GM10248 (cell line): Measurements from ENCODE around the gene GATA6.

Source experiments
- CTCF ChIA-PET: fragments of 300-600 bp; sonication (Branson Sonifier 250); formaldehyde crosslinking; extraction: SDS; loops from one replicate; lab custom pipeline; 2021; ENCODE audit warnings: antibody characterized with exemption; lab: Yijun Ruan, JAX
- POLR2A ChIA-PET: fragments of 350-650 bp; sonication (Branson Sonifier 250); formaldehyde crosslinking; extraction: SDS; loops from one replicate; lab custom pipeline; 2020; ENCODE audit warnings: antibody characterized with exemption; lab: Yijun Ruan, JAX
- DNase-seq: peaks from one replicate; pipeline ENCODE4 v3.0.0; 2012; ENCODE audit errors: extremely low spot score
- TF ChIP-seq, protein P1 (sequence below): IDR thresholded peaks from 2 replicates; pipeline ENCODE4 v1.5.1; 2012; ENCODE audit warnings: mild to moderate bottlenecking, low read depth; ENCODE audit errors: extremely low read depth, missing control alignments, control extremely low read depth

The GATA6 gene

DNA sequence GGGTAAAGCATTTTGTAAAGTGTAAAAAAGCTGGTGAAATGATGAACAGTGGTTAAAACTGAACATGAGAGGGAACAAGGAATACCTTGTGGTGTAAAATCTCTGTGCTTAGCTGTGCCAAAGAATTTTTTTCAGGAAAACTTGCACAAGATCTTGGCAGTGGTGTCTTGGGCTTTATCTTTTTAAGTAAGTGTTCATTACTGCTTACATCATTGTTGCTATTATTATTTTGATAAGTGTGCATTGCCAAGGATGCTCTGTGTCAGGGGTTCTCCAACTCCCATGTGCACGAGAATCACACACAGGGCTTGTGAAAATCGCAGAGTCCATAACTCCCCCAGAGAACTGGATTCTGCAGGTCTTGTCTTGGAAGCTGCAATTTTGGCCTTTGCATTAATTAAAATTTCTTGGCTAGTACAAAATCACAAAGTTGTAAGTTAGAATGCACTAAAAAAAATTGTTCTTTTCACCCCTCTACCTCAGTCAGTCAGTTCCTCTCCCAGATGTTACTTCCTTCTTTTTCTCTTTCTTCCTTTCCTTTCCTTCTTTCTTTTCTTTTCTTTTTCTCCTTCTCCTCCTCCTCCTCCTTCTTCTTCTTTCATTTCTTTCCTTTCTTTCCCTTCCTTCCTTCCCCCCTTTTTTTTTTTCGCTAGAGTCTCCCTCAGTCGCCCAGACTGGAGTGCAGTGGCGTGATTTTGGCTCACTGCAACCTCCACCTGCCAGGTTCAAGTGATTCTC, 37.8 kb downstream of the GATA6 start:
- ChIA-PET CTCF (no interaction called here), POLR2A (no interaction called here)
- TF ChIP-seq, protein P1, sequence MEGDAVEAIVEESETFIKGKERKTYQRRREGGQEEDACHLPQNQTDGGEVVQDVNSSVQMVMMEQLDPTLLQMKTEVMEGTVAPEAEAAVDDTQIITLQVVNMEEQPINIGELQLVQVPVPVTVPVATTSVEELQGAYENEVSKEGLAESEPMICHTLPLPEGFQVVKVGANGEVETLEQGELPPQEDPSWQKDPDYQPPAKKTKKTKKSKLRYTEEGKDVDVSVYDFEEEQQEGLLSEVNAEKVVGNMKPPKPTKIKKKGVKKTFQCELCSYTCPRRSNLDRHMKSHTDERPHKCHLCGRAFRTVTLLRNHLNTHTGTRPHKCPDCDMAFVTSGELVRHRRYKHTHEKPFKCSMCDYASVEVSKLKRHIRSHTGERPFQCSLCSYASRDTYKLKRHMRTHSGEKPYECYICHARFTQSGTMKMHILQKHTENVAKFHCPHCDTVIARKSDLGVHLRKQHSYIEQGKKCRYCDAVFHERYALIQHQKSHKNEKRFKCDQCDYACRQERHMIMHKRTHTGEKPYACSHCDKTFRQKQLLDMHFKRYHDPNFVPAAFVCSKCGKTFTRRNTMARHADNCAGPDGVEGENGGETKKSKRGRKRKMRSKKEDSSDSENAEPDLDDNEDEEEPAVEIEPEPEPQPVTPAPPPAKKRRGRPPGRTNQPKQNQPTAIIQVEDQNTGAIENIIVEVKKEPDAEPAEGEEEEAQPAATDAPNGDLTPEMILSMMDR: no peak
- DNase-seq: no peak

DNA sequence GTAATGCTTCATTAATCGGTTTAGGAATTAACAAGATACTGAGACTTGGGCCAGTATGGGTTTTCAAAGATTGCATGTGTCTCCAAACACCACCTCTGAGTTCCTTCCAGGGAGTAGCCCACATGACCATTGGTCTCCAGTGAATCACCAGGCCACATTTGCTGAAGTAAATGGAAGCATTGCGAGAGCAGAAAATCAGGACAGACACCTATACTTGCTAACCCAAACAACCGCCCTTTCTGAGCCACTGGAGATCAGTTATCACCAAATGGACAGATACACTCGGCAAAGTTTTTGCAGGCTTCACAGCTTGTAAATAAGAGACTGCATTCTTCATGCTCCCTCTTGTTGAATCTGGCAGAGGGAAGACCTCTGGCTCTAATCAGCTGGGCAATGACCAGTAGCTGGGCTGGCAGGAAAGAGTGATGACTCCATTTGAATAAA, 40.9 kb downstream of the GATA6 start:
- POLR2A ChIA-PET: no interaction called here
- CTCF ChIA-PET: interaction anchor here (1.1 to 1.5 kb wide), 2 partner anchors 27 to 42 kb away, joined by 3 read pairs; no protein-coding TSS in a partner anchor
- no peak for DNase-seq
- TF ChIP-seq, protein P1: no peak

DNA sequence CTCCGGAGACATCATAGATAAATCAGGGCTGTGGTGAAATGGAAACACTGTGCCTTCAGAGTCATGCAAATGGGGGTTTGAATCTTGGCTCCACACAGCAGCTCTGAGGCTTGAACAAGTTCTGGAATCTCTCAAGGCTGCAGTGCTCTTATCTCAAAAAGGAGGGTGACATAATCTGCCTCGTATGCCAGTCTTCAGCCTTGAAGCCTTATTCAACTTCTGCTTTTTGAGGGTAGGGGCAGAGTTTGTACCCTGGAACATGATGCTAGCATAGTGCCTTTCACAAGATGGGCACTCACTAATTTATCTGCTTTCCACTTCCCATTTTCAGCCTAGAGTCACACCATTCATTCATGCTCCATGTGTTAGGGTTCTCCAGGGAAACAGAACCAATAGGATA, 42.3 kb downstream of the GATA6 start:
- DNase-seq: no peak
- ChIA-PET POLR2A (no interaction called here), CTCF (no interaction called here)
- TF ChIP-seq, protein P1: no peak

DNA sequence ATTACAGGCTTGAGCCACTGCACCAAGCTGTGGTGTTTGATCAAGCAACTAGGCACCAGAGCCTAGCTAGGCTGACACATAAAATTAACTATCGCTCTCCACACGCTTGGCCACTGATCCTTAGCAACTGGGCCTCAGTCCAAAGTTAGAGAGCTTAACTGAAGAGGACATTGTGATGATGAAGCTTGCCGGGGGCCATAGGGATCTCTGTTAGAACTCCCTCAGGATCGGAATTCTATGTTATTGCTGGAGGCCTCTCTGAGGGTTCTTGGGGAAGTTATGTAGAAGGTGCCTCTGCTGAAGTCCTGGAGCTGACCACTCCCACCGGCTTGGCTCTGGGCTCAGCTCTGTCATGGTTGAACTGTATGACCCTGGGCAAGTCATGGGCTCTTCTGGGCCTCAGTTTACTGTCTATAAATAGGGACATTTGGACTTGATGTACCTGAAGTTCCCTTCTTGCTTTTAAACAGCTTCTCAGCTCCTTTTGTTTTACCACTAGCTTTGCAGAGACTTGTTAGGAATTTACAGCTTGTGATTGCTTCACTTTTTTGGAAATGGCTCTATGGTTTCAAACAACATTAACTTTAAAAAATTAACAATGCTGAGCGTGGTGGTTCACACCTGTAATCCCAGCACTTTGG, 44.1 kb downstream of the GATA6 start:
- no peak for DNase-seq
- ChIA-PET CTCF (interaction anchor here (0.9 to 1.0 kb wide), 2 partner anchors 9 to 17 kb away, joined by 3 read pairs; no protein-coding TSS in a partner anchor), POLR2A (no interaction called here)
- TF ChIP-seq, protein P1: no peak

DNA sequence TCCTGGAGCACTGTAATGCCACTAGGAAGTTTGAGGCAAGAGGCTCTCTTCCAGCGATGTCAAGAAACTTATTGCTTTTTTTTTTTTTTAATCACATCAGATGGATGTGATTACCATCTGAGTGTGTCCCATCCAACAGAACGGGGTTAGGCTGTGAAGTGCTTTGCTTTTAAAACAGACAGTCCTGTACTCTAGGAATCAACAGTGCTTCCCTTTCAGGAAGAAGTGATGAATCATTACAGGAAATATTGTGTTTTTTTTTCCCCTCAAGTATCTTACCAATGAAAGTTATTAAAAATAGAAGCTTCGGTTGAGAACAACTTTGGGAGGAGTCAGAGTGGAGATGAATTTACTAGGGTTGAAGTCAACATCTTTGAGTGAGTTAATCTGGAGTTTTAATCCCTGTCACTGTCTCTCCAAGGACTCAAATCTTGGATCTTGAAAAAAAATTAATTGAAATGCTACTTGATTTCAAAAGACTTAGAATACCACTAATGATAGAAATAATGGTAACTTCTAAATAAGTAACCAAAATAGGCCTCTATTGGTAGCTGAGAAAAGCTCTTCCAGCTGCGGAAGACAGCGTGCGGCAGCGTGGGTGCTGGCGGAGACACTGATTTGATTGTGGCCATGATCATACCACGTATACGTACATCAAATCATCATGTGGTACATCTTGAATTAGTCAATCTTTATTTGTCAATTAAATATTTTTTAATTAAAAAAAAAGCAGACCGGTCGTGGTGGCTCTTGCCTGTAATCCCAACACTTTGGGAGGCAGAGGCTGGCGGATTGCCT, 45.5 kb downstream of the GATA6 start:
- no peak for DNase-seq
- CTCF ChIA-PET: no interaction called here
- POLR2A ChIA-PET: no interaction called here
- TF ChIP-seq, protein P1: no peak

DNA sequence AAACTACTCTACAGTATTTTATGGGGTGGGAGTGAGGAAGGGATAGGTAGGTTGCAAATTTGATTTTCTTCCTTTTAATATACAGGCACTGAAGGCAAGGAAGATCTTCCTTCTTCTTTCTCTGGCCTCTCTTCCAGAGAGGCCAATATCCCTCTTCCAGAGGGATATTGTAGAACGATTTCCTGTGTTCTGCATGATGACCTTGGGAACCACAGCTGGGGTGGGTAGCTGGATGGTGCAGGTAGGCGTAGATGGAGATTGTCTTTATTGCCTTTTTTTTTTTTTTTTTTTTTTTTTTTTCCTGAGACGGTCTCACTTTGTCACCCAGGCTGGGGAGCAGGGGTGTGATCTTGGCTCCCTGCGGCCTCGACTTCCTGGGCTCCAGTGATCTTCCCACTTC, 49.4 kb downstream of the GATA6 start:
- POLR2A ChIA-PET: no interaction called here
- DNase-seq: no peak
- TF ChIP-seq, protein P1: no peak
- CTCF ChIA-PET: interaction anchor here (2.2 kb wide), 1 partner anchor 10 kb away, joined by 8 read pairs; no protein-coding TSS in a partner anchor
